HepG2 (cell line): ENCODE data around the gene FGFR3. TPM values are rescaled to one million over a fixed set of nuclear protein-coding genes. Genes with fewer than 3 reads are reported as not detected.

Experiments
- AGO2 ChIP-seq: fragments of 200-400 bp; formaldehyde crosslinking; optimal IDR thresholded peaks from 2 replicates; pipeline ENCODE3; 2017; ENCODE audit warnings: mild to moderate bottlenecking, low read depth, low read length, moderate library complexity
- CSRNP2 ChIP-seq: sonication (generic); formaldehyde crosslinking; conservative IDR thresholded peaks from 2 replicates; pipeline ENCODE4 v1.8.0; 2022; ENCODE audit warnings: low read depth, missing genetic modification reagents
- FOXK1 ChIP-seq: sonication (generic); formaldehyde crosslinking; IDR thresholded peaks from 2 replicates; pipeline ENCODE4 v1.4.0; 2020; ENCODE audit warnings: low read depth, missing genetic modification reagents, borderline replicate concordance
- HNRNPH1 ChIP-seq: fragments of 200-400 bp; formaldehyde crosslinking; optimal IDR thresholded peaks from 2 replicates; pipeline ENCODE3; 2017; ENCODE audit warnings: mild to moderate bottlenecking, low read depth, low read length
- HOXA7 ChIP-seq: sonication (generic); formaldehyde crosslinking; IDR thresholded peaks from 2 replicates; pipeline ENCODE4 v1.8.1; 2022; ENCODE audit warnings: mild to moderate bottlenecking, missing genetic modification reagents, moderate library complexity
- MIER2 ChIP-seq: IDR thresholded peaks from 2 replicates; pipeline ENCODE4 v1.6.1; 2016; ENCODE audit warnings: missing biosample characterization, missing genetic modification reagents
- NFRKB ChIP-seq: fragments of 450-650 bp; IDR thresholded peaks from 2 replicates; pipeline ENCODE4 v1.6.1; 2017
- REL ChIP-seq: sonication (generic); formaldehyde crosslinking; conservative IDR thresholded peaks from 2 replicates; pipeline ENCODE4 v1.8.0; 2022; ENCODE audit warnings: mild to moderate bottlenecking, missing genetic modification reagents, moderate library complexity
- SMAD3 ChIP-seq: sonication (generic); formaldehyde crosslinking; IDR thresholded peaks from 2 replicates; pipeline ENCODE4 v1.4.0; 2020; ENCODE audit warnings: missing genetic modification reagents
- SUZ12 ChIP-seq: fragments of 150-350 bp; IDR thresholded peaks from 2 replicates; pipeline ENCODE4 v1.6.1; 2014; ENCODE audit warnings: low read depth, low read length
- SYNCRIP ChIP-seq: fragments of 200-400 bp; formaldehyde crosslinking; IDR thresholded peaks from 2 replicates; pipeline ENCODE4 v1.6.1; 2018; ENCODE audit warnings: mild to moderate bottlenecking, low read depth, low read length; ENCODE audit not compliant: insufficient read depth
- THYN1 ChIP-seq: sonication (generic); formaldehyde crosslinking; IDR thresholded peaks from 2 replicates; pipeline ENCODE4 v1.8.1; 2023; ENCODE audit warnings: low read depth, mild to moderate bottlenecking, moderate library complexity, missing genetic modification reagents, borderline replicate concordance
- ZMYM3 ChIP-seq: sonication (generic); formaldehyde crosslinking; IDR thresholded peaks from 2 replicates; pipeline ENCODE4 v1.5.1; 2020; ENCODE audit warnings: mild to moderate bottlenecking, missing genetic modification reagents
- ZNF263 ChIP-seq: sonication (generic); formaldehyde crosslinking; IDR thresholded peaks from 2 replicates; pipeline ENCODE4 v1.4.0; 2020; ENCODE audit warnings: missing genetic modification reagents
- ZNF629 ChIP-seq: sonication (generic); formaldehyde crosslinking; conservative IDR thresholded peaks from 2 replicates; pipeline ENCODE4 v1.5.0; 2020; ENCODE audit warnings: missing genetic modification reagents
- ZNF644 ChIP-seq: IDR thresholded peaks from 2 replicates; pipeline ENCODE4 v1.6.1; 2016; ENCODE audit warnings: low read depth
- ZNF792 ChIP-seq: IDR thresholded peaks from 2 replicates; pipeline ENCODE4 v1.6.1; 2016
- ZSCAN25 ChIP-seq: sonication (generic); formaldehyde crosslinking; IDR thresholded peaks from 2 replicates; pipeline ENCODE4 v1.8.0; 2022; ENCODE audit warnings: mild to moderate bottlenecking, missing genetic modification reagents
- polyA plus RNA-seq, 8 experiments: library from polyadenylated mRNA; depleted of rRNA in 3 of 8; stranded (reverse) in 7 of 8; unstranded in 1 of 8; fragments of >200 nt; fragmentation: Illumina TruSeq in 4 of 8; extraction: Trizol in 4 of 8; gene quantifications; 2 replicates each; pipeline versions ENCODE4 v1.2.1 to v1.2.3, GENCODE V29; 2011 to 2016; ENCODE audit warnings: low read depth in 4 of 8, missing spikeins in 1 of 8, mixed read lengths in 1 of 8; ENCODE audit not compliant: insufficient read depth in 1 of 8
- total RNA-seq, 5 experiments: library from RNA; depleted of rRNA; stranded (reverse); fragments of >200 nt; fragmentation: Illumina TruSeq; extraction: Trizol; gene quantifications; 2 replicates each; pipeline ENCODE4 v1.2.3, GENCODE V29; 2016; ENCODE audit warnings: low read depth in 1 of 5

The FGFR3 gene
- total and polyA plus RNA-seq, 2 of the 13 experiments (the other 11 are each of a cell fraction or from before 2014, with no cell fraction given) = 103 to 109 TPM

GRCh38 chr4:1808851-1809753 lies 16.0 kb downstream of the FGFR3 start (continued):
- TF ChIP-seq ZMYM3 (CRISPR knock-in tag) = peak; percentile 87
- TF ChIP-seq ZSCAN25 (CRISPR knock-in tag) = peak; percentile 92
- no peak for TF ChIP-seq FOXK1 (CRISPR knock-in tag)
- TF ChIP-seq ZNF792 = no peak
- peak; percentile 85 for TF ChIP-seq HNRNPH1
- TF ChIP-seq ZNF629 (CRISPR knock-in tag) = no peak
- no peak for TF ChIP-seq THYN1 (CRISPR knock-in tag)
- TF ChIP-seq MIER2 (CRISPR knock-in tag) = no peak
- peak; percentile 41; the same call in 1 of the 2 replicates for TF ChIP-seq HOXA7 (CRISPR knock-in tag)
- TF ChIP-seq SYNCRIP = no peak
- TF ChIP-seq REL (CRISPR knock-in tag) = no peak
- TF ChIP-seq CSRNP2 = 0 out of 2 replicates have a peak, but pooled peaks have one; percentile 38
- TF ChIP-seq ZNF644 (CRISPR knock-in tag) = no peak
- TF ChIP-seq SMAD3 (CRISPR knock-in tag) = 0 out of 2 replicates have a peak, but pooled peaks have one; percentile 12
- TF ChIP-seq AGO2 = peak; percentile 99
- TF ChIP-seq SUZ12 = no peak
- TF ChIP-seq NFRKB = no peak
- peak; percentile 97 for TF ChIP-seq ZNF263
- TF ChIP-seq, all 625 proteins: peak for 23
